ENCODE measurements around the gene RAB7A.

The RAB7A gene

GRCh38 chr3:128850544-128850943 is 124.6 kb downstream of the RAB7A start:
- TF ChIP-seq POLR2AphosphoS5 (IDR thresholded peaks at IDR 0.05; ENCODE audit: low read depth) (no peak), SPI1 (IDR thresholded peaks at IDR 0.05; ENCODE audit: borderline replicate concordance, low read depth) (no peak), GABPA (IDR thresholded peaks at IDR 0.05; ENCODE audit: low read depth) (no peak), REST (IDR thresholded peaks at IDR 0.05; ENCODE audit: insufficient replicate concordance, low read depth) (no peak)
- TF ChIP-seq, protein P1, sequence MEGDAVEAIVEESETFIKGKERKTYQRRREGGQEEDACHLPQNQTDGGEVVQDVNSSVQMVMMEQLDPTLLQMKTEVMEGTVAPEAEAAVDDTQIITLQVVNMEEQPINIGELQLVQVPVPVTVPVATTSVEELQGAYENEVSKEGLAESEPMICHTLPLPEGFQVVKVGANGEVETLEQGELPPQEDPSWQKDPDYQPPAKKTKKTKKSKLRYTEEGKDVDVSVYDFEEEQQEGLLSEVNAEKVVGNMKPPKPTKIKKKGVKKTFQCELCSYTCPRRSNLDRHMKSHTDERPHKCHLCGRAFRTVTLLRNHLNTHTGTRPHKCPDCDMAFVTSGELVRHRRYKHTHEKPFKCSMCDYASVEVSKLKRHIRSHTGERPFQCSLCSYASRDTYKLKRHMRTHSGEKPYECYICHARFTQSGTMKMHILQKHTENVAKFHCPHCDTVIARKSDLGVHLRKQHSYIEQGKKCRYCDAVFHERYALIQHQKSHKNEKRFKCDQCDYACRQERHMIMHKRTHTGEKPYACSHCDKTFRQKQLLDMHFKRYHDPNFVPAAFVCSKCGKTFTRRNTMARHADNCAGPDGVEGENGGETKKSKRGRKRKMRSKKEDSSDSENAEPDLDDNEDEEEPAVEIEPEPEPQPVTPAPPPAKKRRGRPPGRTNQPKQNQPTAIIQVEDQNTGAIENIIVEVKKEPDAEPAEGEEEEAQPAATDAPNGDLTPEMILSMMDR (IDR thresholded peaks at IDR 0.05; ENCODE audit: insufficient read depth, low read length), result no peak
- peak overlapping the region; percentile 46 for H3K27ac ChIP-seq (replicated peaks)

DNA sequence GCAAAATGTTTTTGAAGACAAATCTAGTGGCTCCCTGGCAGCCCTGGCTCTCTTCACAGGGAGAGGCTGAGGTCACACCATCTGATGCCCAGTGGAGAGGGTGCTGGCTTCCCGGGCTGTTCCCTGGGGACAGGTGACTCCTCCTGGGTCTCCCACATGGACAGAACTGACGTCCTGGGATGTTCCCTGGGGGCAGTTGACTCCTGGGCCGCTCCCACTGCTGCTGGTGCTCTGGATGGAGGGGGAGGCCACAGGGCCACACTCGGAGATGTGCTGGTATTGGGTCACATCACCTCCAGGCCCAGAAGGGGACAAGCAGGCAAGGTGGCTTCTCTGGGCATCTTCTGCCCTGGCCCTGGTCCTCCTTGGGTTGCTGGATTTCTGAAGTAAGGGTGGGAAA is 125.6 kb downstream of the RAB7A start:
- Histone ChIP-seq H3K27ac (replicated peaks) (peak overlapping the region; percentile 46), H3K27me3 (ENCODE audit: insufficient read depth, poor library complexity, severe bottlenecking) (no peaks in the 10 kb centered on the region), H3K4me3 (replicated peaks; ENCODE audit: insufficient read depth, low read length) (no peak overlapping the region)
- TF ChIP-seq SPI1 (IDR thresholded peaks at IDR 0.05; ENCODE audit: borderline replicate concordance, low read depth) (no peak), GABPA (IDR thresholded peaks at IDR 0.05; ENCODE audit: low read depth) (no peak)
- TF ChIP-seq, protein P1 (IDR thresholded peaks at IDR 0.05; ENCODE audit: insufficient read depth, low read length), result no peak
- no peak for DNase-seq (ENCODE audit: low read depth in 1 of 2, low spot score in 1 of 2)

More at GRCh38 chr3:128850544-128850943, 124.6 kb downstream of the RAB7A start:
- no peaks in the 10 kb centered on the region for H3K27me3 ChIP-seq (ENCODE audit: insufficient read depth, poor library complexity, severe bottlenecking)
- no peak overlapping the region for H3K4me3 ChIP-seq (replicated peaks; ENCODE audit: insufficient read depth, low read length)
- no peak for DNase-seq (ENCODE audit: low read depth in 1 of 2, low spot score in 1 of 2)

DNA sequence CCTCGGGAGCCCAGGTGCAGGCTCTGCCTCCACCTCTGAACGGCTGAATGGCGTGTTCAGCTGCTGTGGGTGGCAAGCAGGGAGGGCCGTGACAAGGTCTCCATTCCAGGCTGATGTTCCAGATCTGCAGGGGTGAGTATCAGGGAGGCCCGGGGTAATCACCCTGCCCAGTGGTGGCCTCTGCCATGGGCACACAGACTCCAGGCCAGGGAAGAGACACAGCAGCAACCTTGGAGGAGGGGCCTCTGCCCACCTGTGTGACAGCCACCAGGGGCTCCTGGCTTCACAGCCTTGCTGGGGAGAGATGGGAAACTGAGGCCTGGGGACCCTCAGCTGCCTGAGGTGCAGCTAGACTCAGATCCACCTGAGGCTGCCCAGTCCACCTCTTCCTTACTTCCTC is 127.8 kb downstream of the RAB7A start:
- H3K27me3 ChIP-seq (ENCODE audit: insufficient read depth, poor library complexity, severe bottlenecking), result no peaks in the 10 kb centered on the region
- TF ChIP-seq SPI1 (IDR thresholded peaks at IDR 0.05; ENCODE audit: borderline replicate concordance, low read depth) (no peak), POLR2AphosphoS5 (IDR thresholded peaks at IDR 0.05; ENCODE audit: low read depth) (no peak), GABPA (IDR thresholded peaks at IDR 0.05; ENCODE audit: low read depth) (no peak), REST (IDR thresholded peaks at IDR 0.05; ENCODE audit: insufficient replicate concordance, low read depth) (no peak)
- TF ChIP-seq, protein P1 (IDR thresholded peaks at IDR 0.05; ENCODE audit: insufficient read depth, low read length), result no peak
- no peak overlapping the region for H3K4me3 ChIP-seq (replicated peaks; ENCODE audit: insufficient read depth, low read length)
- no peak for DNase-seq (ENCODE audit: low read depth in 1 of 2, low spot score in 1 of 2)
- H3K27ac ChIP-seq (replicated peaks), result peak overlapping the region; percentile 95

GRCh38 chr3:128854475-128854874 is 128.5 kb downstream of the RAB7A start:
- peak; percentile 88 to 98 for DNase-seq (ENCODE audit: low read depth in 1 of 2, low spot score in 1 of 2)
- no peak overlapping the region for H3K4me3 ChIP-seq (replicated peaks; ENCODE audit: insufficient read depth, low read length)

More at GRCh38 chr3:128854475-128854874, 128.5 kb downstream of the RAB7A start:
- peak overlapping the region; percentile 95 for H3K27ac ChIP-seq (replicated peaks)
- H3K27me3 ChIP-seq (ENCODE audit: insufficient read depth, poor library complexity, severe bottlenecking), result no peaks in the 10 kb centered on the region
- TF ChIP-seq REST (IDR thresholded peaks at IDR 0.05; ENCODE audit: insufficient replicate concordance, low read depth) (peak; percentile 31), SPI1 (IDR thresholded peaks at IDR 0.05; ENCODE audit: borderline replicate concordance, low read depth) (no peak; the same call in 1 of the 2 replicates), POLR2AphosphoS5 (IDR thresholded peaks at IDR 0.05; ENCODE audit: low read depth) (peak; percentile 95), GABPA (IDR thresholded peaks at IDR 0.05; ENCODE audit: low read depth) (no peak)
- TF ChIP-seq, protein P1 (IDR thresholded peaks at IDR 0.05; ENCODE audit: insufficient read depth, low read length), result no peak
